ENCODE results near the gene ALKBH3.

The ALKBH3 gene

DNA sequence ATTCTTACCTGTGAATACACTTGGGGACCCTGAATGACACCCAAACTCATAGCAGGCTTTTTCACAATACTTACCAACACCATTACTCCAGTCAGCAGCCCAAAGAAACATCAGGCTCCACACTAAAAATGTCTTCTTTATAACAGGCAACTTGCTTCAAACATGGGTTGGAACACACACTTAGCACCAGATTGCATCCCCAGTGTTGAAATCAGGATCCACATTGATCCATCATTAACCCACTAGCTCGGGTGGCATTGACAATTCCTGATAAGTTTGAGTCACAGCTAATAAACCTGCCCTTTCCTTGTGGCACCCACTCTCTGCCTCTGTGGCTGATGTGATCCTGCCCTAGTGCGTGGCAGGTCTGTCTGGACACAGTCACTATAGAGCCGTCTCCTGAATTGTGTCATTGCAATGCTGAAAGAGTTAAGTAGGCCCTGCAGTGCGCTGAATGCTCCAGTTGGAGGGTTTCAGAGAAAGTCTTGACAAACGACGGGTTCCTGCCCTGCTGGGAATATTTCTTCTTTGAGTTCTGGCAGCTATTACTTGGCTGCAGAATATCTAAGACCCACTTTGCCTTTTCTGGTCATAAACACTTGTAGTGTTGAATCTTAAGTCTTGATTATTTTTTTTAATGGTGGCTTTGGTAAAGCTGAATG lies 42.2 kb downstream of the ALKBH3 start:
- no peak for DNase-seq (ENCODE audit: low spot score)

DNA sequence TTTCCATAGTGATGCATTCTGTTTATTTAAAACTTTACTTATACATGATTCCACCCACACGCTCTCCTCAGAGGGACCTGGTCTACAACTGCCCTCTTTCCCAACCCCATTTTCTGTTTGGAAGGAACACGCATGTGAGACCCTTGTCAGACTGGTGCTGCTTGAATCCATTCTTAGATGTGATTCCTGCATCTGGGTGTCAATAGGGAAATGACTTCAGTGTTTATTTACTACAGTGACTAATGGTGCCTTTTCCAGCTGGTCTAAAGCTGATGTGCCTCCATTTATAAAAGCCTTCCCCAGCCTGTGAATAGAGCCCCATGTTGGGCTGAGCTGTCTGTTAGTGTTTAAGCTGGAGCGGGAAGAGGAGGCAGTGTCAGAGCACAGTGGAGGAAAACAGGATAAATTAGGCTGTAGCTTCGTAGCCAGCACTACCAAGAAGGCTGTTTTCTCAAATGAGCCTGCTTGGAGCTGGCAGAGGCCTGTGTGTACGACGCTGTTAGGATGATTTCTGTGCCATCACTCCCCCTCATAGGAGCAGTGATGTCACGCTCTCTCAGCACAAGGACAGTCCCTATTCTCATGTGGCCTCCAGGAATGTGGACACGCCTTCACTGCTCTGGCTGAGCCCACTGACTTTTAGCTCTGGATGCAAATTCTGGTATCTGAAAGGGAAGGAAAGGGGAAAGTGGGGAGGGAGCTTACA lies 42.9 kb downstream of the ALKBH3 start:
- peak; percentile 82 for DNase-seq (ENCODE audit: low spot score)

DNA sequence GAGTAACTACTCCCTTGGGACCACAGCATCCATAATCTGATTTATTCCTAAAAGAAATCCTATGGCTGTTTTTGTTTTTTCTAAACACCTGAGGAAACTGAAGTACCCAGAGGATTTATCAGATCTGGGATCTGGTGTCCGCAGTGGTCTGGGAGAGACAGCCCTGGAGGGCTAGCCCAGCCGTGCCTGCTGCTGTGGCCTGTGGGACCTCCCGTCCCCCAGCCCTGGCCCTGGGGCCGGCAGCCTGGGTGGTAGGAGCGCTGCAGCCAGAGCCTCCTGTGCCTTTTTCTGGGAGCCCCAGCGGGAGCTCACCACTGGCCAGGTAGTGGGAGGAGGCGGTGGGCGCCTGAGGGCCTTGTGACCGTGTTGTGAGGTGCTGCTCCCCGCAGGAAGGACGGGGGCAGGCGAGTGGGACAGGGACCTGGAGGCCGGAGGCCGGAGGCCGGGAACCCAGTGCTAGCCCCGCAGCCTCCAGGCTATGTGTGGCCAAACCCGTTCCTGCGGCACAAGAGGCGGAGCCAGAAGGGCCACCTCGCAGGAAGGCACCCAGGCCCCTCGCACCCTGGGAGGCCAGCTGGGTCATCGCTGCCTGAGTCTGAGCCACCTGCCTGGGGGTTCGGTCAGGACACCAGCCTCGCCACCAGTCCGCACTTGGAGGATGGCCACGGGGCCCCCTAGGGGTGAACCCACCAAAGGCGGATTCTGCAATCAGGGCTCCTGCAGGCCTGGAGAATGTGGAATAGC lies 43.7 kb downstream of the ALKBH3 start:
- no peak for DNase-seq (ENCODE audit: low spot score)

DNA sequence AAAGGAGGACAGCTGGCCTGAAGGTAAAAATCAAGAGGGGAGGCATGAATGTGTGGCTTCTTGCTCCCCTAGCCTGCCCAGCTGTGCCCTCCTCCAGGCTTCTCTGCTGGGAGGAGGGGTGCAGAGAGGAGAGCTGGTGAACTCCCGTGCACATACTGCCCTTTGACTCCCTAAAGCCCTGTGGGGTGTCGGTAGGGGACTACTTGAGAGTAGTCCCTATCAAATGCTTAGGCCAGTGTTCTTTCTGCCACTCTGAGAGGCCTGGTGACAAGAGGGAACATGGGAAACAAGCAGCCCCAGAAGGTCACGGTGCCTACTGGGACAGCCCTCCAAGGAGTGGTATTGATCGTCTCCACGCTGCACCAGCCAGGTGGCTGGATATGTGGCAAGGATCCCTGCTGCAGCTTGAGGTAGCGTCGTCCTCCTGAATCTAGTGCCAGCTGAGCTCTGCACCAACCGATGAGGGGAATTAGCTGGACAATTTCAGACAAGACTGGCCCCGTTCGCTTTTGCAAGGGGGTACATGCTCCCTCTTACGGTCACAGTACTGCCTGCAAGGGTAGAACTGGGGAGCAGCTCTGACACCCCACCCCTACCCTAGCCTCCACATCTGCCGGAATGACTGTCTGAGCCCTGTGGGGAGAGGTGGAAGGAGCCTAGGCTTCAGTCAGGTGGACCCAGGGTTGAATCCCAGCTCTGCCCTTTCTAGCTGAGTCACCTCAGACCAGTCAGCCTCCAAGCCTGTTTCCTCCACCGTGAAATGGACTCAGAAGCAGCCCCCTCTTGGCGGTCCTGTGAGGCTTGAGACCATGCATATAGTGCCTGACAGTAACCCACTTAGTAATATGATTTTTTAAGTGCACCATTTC lies 44.7 kb downstream of the ALKBH3 start:
- DNase-seq (ENCODE audit: low spot score) = no peak

DNA sequence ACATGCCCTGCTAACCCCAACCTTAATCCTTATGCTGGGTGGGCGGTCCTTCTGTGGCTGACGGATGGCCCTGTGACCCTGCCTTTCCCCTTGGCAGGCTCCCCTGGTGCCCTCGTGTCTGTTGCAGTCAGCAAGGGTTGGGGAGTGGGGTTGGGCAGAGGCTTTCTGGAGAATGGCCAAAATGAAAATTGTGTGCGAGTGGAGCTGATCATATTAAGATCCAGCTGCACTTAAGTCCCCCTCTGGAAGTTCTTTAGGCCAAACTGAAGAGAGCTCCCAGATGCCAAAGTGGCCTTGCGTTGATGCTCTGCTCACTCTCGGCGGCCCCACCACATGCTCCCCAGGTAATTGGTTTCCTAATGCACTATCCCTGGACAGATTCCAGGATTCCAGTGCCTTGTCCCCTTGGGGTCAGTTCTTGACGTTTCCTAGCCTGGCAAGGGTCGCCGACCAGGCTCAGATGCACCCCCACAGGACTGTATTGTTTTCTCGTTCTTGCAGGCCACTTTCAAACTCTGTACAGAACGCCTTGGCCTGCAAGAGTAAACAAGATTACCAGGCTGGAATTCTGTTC lies 45.4 kb downstream of the ALKBH3 start:
- DNase-seq (ENCODE audit: low spot score) = no peak

DNA sequence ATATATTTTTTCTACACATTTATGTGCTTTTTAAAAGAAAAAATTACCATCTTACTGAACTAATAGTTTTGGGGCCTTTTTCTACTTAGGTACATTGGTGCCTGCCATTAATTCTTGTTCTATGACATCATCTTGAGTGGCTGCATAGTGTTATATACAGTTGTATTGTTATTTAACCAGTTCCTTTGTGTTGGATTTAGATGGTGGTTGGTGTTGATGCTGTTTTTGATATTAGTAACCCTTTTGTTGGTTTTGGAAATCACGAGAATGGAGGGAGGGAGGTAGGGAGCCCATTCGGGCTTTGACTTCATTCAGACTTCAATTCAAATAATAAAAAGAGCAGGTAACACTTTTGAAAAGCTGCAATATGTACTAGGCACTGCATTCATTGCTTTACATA lies 46.4 kb downstream of the ALKBH3 start:
- no peak for DNase-seq (ENCODE audit: low spot score)

DNA sequence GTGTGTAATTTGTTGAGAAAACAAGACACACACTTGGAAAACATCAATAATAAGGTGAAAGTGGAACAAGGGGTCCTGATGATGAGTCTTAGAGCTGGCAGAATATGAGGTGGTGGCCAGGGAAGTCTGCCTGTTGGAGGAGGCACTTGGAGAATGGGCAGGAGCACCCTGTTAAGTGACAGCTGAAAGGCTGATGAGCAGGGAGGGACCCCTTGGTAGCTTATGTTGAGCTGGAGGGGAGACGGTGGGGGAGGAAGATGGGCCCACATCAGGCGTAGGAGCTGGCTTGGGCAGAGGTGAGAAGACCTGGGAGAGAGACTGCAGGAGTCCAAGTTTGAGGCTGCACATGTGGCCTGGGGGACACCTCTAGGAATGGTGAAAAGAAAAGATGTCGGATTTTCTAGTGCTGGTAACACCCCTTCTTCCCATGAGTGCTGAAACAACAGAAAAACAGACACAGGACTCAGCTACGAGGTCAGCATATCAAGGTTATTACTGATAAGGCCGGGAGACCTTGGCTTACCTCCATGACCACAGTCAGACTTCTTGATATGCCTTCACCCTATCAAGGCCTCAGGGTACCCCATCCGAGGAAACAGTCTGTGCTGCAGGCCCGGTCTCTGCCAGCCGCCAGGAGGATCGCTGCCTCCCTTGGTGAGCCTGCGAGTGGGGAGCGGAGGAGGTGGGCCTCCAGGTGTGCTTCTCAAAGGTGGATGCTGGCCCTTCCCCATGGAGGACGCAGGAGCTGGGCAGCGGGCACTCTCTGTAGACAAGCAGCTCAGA lies 47.5 kb downstream of the ALKBH3 start:
- DNase-seq (ENCODE audit: low spot score) = no peak

DNA sequence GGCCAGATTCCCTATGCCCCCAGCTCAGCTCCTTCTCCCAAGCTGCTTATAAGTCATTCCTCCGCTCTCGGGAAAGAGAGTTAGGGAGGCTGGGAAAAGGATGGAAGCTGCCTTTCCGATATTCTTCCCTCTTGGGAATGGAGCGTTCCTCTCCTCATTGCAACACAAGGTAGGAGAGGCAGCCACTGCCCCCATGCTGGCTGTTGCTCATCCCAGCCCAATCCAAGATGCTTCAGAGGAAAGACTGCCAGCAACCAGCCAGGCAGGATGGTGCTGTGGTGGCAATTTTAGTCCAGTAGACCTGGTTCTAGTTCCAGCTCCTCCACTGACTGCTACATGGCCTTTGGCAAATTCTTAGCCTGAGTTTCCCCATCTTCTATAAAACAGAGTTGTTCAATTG lies 48.1 kb downstream of the ALKBH3 start:
- no peak for DNase-seq (ENCODE audit: low spot score)

DNA sequence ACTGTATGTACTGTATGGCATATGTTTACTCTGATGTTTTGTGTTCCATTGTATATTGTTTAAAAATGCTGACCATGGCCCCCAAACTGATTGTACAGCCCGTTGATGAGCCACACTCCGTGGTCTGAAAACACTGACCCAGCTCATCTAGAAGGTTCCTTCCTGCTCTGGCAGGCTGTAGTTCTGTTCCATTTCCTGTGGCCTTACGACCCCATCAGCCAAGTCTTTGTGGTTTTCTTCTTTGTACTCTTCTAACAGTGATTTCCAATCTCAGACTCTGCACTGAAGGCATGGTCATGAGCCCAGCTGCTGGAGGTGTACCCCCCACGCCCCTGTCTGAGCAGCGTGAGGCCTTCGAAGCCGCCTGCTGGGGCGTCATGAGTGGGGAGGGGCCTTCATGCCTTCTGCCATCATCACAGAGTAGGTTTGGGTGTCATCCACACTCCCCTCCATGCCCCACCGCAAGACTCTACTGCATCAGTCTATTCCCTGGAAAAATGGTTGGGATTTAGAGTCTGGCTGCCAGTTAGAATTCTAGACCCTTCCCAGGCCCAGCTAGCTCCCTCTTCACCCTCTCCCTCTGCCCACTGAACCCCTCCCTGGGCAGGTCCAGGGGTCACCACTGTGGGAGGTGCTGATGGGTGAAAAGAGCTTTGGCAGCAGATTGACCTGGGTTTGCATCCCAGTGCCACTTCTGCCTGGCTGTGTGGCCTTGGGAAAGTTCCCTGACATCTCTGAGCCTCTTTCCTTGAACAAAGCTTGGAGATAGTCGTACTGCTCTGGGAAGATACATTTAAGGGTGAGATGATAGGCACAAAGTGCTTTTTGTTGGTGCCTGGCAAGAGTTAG lies 50.5 kb downstream of the ALKBH3 start:
- DNase-seq (ENCODE audit: low spot score) = no peak

DNA sequence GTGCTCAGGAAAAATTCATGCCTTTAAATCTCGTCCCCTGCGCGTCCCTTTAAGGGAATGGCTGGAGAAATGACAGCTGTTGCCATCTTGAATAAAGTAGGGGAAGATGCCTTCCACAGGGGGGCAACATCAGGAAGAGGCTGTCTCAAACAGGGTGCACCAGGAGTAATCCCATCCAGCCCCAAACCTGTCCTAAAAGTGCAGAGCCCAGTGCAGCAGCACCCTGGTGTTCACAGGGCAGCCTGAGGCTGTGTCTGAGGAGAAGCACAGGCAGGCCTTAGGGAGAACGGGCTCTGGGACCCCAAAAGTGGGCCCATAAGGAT lies 51.0 kb downstream of the ALKBH3 start:
- no peak for DNase-seq (ENCODE audit: low spot score)

DNA sequence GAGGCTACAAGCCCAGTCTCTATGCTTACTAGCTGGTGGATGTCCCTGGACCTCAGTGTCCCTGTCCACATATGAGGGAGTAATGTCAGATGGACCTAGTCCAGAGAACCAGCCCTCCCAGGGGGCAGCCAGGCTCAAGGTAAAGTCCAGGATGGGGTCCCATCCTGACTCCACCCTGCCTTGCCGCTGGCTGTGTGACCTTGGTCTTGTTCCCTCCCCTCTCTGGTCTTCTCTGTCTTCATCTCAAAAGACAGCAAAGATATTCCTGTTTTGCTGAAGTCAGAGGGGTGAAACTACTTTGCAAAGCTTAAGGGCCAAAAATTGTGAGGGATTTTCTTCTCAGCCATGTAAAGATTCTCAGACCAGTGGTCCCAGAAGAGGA lies 52.6 kb downstream of the ALKBH3 start:
- no peak for DNase-seq (ENCODE audit: low spot score)

DNA sequence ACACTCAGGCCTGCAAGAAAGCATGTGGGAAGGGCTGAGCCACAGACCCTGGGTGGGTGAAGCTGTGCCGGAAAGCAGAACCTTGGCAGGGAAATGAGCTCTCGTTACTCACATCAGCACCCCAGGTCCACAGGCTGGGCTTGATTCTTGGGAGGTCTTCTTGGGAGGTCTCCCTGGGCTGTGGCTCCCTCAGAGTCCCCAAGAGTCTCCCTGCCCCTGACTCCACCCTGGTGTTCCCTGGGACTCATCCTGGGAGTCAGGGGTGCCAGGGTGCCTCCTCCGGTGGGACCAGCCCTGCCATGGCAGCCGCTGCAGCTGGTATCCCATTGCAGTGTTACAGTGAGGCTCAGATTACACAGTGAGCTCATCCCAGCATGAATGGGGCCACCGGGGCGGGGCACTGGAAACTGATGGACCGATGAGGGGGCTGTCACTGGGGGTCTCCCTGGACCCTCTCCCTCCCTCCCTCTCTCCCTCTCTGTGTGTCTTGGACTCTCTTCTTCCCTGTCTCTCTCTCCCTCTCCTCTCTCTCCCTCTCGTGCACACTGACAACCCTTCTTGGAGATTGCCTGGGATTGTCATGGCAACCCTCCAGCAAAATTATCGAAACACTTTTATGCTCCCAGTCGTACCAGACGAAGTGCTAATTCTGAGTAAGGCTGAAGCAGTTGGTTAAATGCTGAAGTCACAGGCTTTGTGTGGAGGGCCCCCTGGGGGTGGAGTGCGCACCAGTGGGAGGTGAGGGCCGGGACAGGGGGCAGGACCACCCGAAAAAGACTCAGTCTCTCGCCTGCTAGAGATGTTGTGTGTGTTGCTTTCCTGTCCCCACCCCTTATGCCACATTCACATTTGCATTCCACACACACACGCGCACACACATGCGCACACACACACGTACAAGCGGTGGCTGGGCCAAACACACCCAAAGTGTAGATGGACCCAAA lies 53.2 kb downstream of the ALKBH3 start:
- no peak for DNase-seq (ENCODE audit: low spot score)

DNA sequence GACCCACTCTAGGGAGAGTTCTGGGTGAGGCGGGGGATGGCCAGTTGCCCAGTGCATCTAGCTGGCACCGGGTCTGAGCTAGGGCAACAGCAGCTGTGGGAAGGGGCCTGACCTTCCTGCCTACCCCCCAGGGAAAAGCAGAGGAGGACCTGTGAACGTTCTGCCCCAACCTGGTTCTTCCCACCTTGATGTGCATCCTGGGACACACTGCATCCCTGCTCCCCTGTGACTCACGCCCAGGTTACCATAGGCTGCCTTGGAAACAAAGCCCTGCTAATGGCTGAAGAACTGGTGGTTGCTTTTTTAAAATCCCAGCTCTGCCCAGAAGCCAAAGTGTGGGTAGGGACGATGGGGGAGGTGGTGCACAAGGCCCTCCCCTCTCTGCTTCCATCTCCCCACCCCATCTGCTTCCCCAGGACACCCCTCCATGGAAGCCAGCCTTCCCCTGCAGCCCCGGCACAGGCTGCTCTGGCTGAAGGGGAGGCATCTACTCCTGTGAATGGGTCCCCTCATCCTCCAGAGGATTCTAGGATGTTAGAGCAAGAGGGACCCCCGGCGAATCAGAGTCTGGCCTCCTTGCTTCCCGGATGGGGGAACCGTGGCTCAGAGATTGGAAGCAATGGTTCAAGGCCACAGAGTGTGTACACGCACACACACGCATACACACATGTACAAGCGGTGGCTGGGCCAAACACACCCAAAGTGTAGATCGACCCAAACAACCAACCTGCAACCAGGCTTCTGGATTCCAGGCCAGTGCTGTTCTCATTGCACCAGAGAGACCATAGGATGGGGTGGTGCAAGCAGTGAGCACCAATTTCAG lies 54.2 kb downstream of the ALKBH3 start:
- DNase-seq (ENCODE audit: low spot score) = no peak

DNA sequence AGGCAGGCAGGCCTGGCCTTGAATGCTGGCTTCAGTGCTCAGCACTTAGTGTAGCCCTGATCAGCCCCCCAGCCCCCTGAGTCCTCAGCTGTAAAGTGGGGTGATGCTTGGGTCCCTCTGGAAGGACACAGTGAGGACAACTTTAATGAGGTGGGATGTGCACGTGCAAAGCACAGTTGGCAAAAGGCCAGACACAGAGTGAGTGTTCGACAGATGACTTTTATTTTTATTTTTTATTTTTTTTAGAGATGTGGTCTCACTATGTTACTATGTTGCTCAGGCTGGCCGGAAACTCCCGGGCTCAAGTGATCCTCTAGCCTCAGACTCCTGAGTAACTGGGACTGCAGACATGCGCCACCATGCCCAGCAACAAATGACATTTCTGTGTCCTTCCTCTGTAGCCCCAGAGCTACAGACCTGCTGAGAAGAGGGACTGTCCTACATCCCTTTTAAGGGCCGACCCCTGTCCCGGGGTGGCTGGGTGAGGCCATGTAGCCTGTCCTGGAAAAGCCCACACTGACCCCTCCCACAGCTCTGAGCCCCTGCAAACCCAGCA lies 54.9 kb downstream of the ALKBH3 start:
- no peak for DNase-seq (ENCODE audit: low spot score)

DNA sequence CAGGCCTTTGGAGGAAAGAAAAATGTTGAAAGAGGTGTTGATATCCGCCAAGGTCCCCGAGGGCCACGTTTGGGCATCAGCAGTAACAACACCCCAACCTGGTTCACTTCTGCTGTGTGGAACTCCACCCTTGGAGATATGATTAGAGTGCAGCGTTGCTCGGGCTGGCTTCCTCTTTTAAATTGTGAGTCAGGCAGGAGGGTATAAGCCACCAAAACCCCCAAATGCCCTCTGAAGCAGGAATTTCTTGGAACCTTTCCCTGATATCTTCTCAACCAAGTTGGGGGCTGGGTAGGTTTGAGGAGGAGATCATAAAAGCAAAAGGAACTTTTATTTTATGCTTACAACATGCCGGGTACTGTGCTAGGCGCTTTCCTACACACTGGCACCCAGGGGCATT lies 55.4 kb downstream of the ALKBH3 start:
- DNase-seq (ENCODE audit: low spot score) = no peak

DNA sequence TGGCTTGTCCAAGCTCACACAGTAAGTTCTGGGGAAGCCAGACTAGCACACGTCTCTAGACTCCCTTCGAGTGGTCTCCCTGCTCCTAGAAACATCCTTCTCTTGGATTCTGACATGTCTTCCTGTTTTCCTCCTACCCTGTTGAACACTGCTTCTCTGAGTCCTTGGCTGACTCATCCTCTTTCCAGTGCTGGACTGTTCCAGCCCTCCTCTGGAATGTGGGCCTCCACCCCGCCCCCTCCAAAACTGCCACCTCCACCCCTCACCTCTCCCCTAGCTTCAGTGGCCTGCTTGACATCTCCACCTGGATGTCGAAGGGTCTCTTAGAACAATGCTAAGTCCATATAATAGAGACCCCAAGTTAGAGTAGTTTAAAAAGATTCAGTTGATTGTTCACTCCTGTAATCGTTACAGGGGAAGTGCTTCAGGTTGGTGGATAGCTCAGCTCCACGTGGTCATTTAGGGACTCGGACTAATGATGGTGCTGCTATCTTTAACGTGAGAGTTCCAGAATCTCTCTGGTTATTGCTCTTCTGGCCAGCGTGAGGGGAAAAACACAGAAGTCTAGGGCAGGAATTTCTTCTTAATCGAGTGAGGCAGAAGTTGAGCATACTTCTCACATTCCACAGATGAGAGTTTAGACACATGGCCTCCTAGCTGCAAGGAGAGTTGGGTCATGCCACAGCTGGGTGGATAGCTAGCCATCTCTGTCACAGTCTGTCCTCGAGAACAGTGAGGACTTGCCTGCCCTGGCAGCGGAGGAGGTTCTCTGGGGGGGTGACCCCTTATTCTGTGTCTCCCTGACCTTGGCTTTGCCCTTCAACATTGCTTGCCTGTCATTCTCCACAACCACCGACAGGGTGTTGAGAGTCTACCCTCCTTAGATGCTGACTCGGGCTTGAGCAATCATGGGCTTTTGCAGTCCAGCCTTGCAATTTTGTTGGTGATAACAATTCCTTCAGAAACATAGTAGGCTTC lies 57.1 kb downstream of the ALKBH3 start:
- peak; percentile 95 for DNase-seq (ENCODE audit: low spot score)

Measured in hepatic stellate cell (primary cell).